ENCODE results near the gene ITPRIP.

The ITPRIP gene

GRCh38 chr10:104324221-104324686, 14.0 kb downstream of the ITPRIP start:
- FAIRE-seq, result no peak

- FAIRE-seq, result no peak
These were observed 14.5 kb downstream of the ITPRIP start for GRCh38 chr10:104323760-104324201.

GRCh38 chr10:104323085-104323484, 15.2 kb downstream of the ITPRIP start:
- no peak for FAIRE-seq

GRCh38 chr10:104322416-104322782, 15.9 kb downstream of the ITPRIP start:
- no peak for FAIRE-seq

GRCh38 chr10:104321725-104322415, 16.4 kb downstream of the ITPRIP start:
- no peak for FAIRE-seq

GRCh38 chr10:104321226-104321625, 17.0 kb downstream of the ITPRIP start:
- FAIRE-seq, result no peak

- no peak for FAIRE-seq
These were observed 19.2 kb downstream of the ITPRIP start for GRCh38 chr10:104318810-104319741.

GRCh38 chr10:104318326-104318725, 19.9 kb downstream of the ITPRIP start:
- no peak for FAIRE-seq

GRCh38 chr10:104317726-104318299, 20.5 kb downstream of the ITPRIP start:
- FAIRE-seq, result no peak

- no peak for FAIRE-seq
These were observed 21.0 kb downstream of the ITPRIP start for GRCh38 chr10:104317269-104317710.

GRCh38 chr10:104316321-104317099, 21.8 kb downstream of the ITPRIP start:
- FAIRE-seq, result no peak

- FAIRE-seq, result no peak
These were observed 22.8 kb downstream of the ITPRIP start for GRCh38 chr10:104315486-104315921.

- FAIRE-seq, result no peak
These were observed 23.4 kb downstream of the ITPRIP start for GRCh38 chr10:104314591-104315485.

- FAIRE-seq, result no peak
These were observed 27.0 kb downstream of the ITPRIP start for GRCh38 chr10:104311184-104311720.

GRCh38 chr10:104309980-104310978, 28.0 kb downstream of the ITPRIP start:
- FAIRE-seq, result no peak

GRCh38 chr10:104308439-104308903, 29.8 kb downstream of the ITPRIP start:
- no peak for FAIRE-seq

- FAIRE-seq, result no peak
These were observed 30.5 kb downstream of the ITPRIP start for GRCh38 chr10:104307576-104308438.

- FAIRE-seq, result no peak
These were observed 31.4 kb downstream of the ITPRIP start for GRCh38 chr10:104306897-104307296.

- no peak for FAIRE-seq
These were observed 33.3 kb downstream of the ITPRIP start for GRCh38 chr10:104304927-104305326.

Data from G401.6 (cell line).